K562 (cell line): ENCODE measurements around the gene ARHGAP42. TPM values are rescaled to one million over a fixed set of nuclear protein-coding genes. Genes with fewer than 3 reads are reported as not detected.

Experiments
- ATAC-seq: fragments of 200-7000 bp; cut with Tn5 transposase; 3 replicates; pipeline ENCODE4 v1.9.1; 2020; ENCODE audit warnings: moderate library complexity
- BruUV-seq: library from RNA; stranded (reverse); fragments of 400-500 nt; replicated peaks from 2 replicates; lab custom pipeline; 2021; lab: Mats Ljungman, UMichigan
- CTCF ChIA-PET: fragments of 300-600 bp; formaldehyde crosslinking; extraction: SDS; loops from one replicate; lab custom pipeline; 2021; ENCODE audit warnings: low intra/inter-chr PET ratio; lab: Yijun Ruan, JAX
- POLR2A ChIA-PET: fragments of 300-600, 350-650 bp; sonication (Branson Sonifier 250); formaldehyde crosslinking; extraction: SDS; loops from one replicate; lab custom pipeline; 2021; ENCODE audit warnings: antibody characterized with exemption, inconsistent platforms; lab: Yijun Ruan, JAX
- DNase-seq, 4 experiments: peaks; one replicate each; pipeline versions ENCODE4 v3.0.0 to v3.0.0-alpha.2; 2011 to 2018; ENCODE audit warnings: low spot score in 3 of 4, mixed read lengths in 3 of 4; ENCODE audit errors: extremely low read depth in 1 of 4
- FAIRE-seq: peaks from 2 replicates; lab custom pipeline; 2011; peaks lifted over from hg19 to GRCh38; lab: Jason Lieb, UNC
- H2AFZ ChIP-seq: 2 replicates; pipeline ENCODE4 v1.6.0; 2011; ENCODE audit warnings: low read depth, low read length, control low read depth, inconsistent platforms
- H3K27ac ChIP-seq: fragments of 200-600 bp; 3 replicates; pipeline ENCODE4 v1.8.0; 2011; ENCODE audit warnings: low read depth, mild to moderate bottlenecking, control low read depth, inconsistent platforms, low read length, moderate library complexity, mixed read lengths; ENCODE audit errors: extremely low read depth
- H3K27me3 ChIP-seq, 2 experiments: fragments of 300-600 bp in 1 of 2; 2 replicates in 1 of 2; 3 replicates in 1 of 2; pipeline versions ENCODE4 v1.6.0 to v1.8.0; 2011; ENCODE audit warnings: inconsistent platforms in 2 of 2, low read length in 2 of 2, mild to moderate bottlenecking in 1 of 2, mixed read lengths in 1 of 2, moderate library complexity in 1 of 2; ENCODE audit not compliant: control insufficient read depth in 2 of 2, insufficient read depth in 2 of 2
- H3K36me3 ChIP-seq: fragments of 300-600 bp; 3 replicates; pipeline ENCODE4 v1.8.0; 2011; ENCODE audit warnings: mild to moderate bottlenecking, low read length, inconsistent platforms; ENCODE audit not compliant: control insufficient read depth, insufficient read depth
- H3K4me1 ChIP-seq, 2 experiments: fragments of 200-600 bp in 1 of 2; replicated peaks in 1 of 2; 2 replicates in 1 of 2; 3 replicates in 1 of 2; pipeline versions ENCODE4 v1.5.1 to v1.8.0; 2011; ENCODE audit warnings: inconsistent platforms in 2 of 2, low read length in 2 of 2, mild to moderate bottlenecking in 1 of 2, mixed read lengths in 1 of 2, moderate library complexity in 1 of 2; ENCODE audit not compliant: control insufficient read depth in 2 of 2, insufficient read depth in 2 of 2
- H3K4me2 ChIP-seq: 2 replicates; pipeline ENCODE4 v1.6.1; 2011; ENCODE audit warnings: low read length, control low read depth, inconsistent platforms, mixed read lengths; ENCODE audit not compliant: insufficient read depth
- H3K4me3 ChIP-seq: fragments of 200-600 bp; sonication (generic), shearing (Covaris generic); 2 replicates; pipeline ENCODE4 v1.5.1; 2016; ENCODE audit warnings: control low read depth, inconsistent platforms
- H3K79me2 ChIP-seq: fragments of 200-600 bp; 3 replicates; pipeline ENCODE4 v1.8.0; 2011; ENCODE audit warnings: low read length, inconsistent platforms; ENCODE audit not compliant: control insufficient read depth, insufficient read depth
- H3K9ac ChIP-seq, 2 experiments: 2 replicates each; pipeline versions ENCODE4 v1.6.0 to v1.6.1; 2011; ENCODE audit warnings: low read depth in 2 of 2, low read length in 2 of 2, control low read depth in 1 of 2, inconsistent platforms in 1 of 2, mild to moderate bottlenecking in 1 of 2, mixed read lengths in 1 of 2; ENCODE audit not compliant: insufficient read depth in 1 of 2
- H3K9me1 ChIP-seq: one replicate; pipeline ENCODE4 v1.6.0; 2011; ENCODE audit warnings: inconsistent platforms, mild to moderate bottlenecking, low read length, moderate library complexity; ENCODE audit not compliant: control insufficient read depth, insufficient read depth
- H3K9me3 ChIP-seq: replicated peaks from 2 replicates; pipeline ENCODE4 v1.5.1; 2011; ENCODE audit warnings: low read depth, low read length, inconsistent platforms; ENCODE audit not compliant: control insufficient read depth, insufficient read depth
- H4K20me1 ChIP-seq: replicated peaks from 2 replicates; pipeline ENCODE4 v1.6.1; 2011; ENCODE audit warnings: low read length, inconsistent platforms, mixed read lengths; ENCODE audit not compliant: control insufficient read depth, insufficient read depth
- BRF1 ChIP-seq: IDR thresholded peaks from 3 replicates; pipeline ENCODE4 v1.6.1; 2011; ENCODE audit warnings: borderline replicate concordance, mild to moderate bottlenecking; ENCODE audit not compliant: insufficient read length; ENCODE audit errors: extremely low read depth
- CBFA2T3 ChIP-seq: fragments of 450-650 bp; IDR thresholded peaks from 2 replicates; pipeline ENCODE4 v1.6.1; 2017
- CCNT2 ChIP-seq: IDR thresholded peaks from 2 replicates; pipeline ENCODE4 v1.6.1; 2011; ENCODE audit warnings: borderline replicate concordance, low read depth, mild to moderate bottlenecking, moderate library complexity, mixed read lengths, low read length; ENCODE audit not compliant: insufficient read length; ENCODE audit errors: extremely low read depth
- DACH1 ChIP-seq: fragments of 450-650 bp; IDR thresholded peaks from 2 replicates; pipeline ENCODE4 v1.6.1; 2018; ENCODE audit not compliant: partially characterized antibody
- DIDO1 ChIP-seq: fragments of 450-650 bp; IDR thresholded peaks from 2 replicates; pipeline ENCODE4 v1.6.1; 2016; ENCODE audit warnings: low read depth, missing biosample characterization, missing genetic modification characterization
- HDAC3 ChIP-seq: fragments of 450-650 bp; IDR thresholded peaks from 2 replicates; pipeline ENCODE4 v1.6.1; 2018; ENCODE audit warnings: borderline replicate concordance, mild to moderate bottlenecking, moderate library complexity; ENCODE audit not compliant: partially characterized antibody
- HOXB6 ChIP-seq: fragments of 250-450 bp; sonication (Bioruptor Pico); IDR thresholded peaks from 2 replicates; pipeline ENCODE4 v1.5.1; 2022; ENCODE audit warnings: mild to moderate bottlenecking, borderline replicate concordance
- MAFG ChIP-seq: fragments of 450-650 bp; conservative IDR thresholded peaks from 2 replicates; pipeline ENCODE4 v1.6.1; 2016; ENCODE audit warnings: missing genetic modification characterization, missing compliant biosample characterization
- MIER1 ChIP-seq: fragments of 450-650 bp; IDR thresholded peaks from 2 replicates; pipeline ENCODE4 v1.6.1; 2016; ENCODE audit warnings: antibody characterized with exemption, mild to moderate bottlenecking, low read depth
- PHF21A ChIP-seq: fragments of 450-650 bp; IDR thresholded peaks from 2 replicates; pipeline ENCODE4 v1.6.1; 2017; ENCODE audit warnings: low read depth, borderline replicate concordance
- POLR3G ChIP-seq: IDR thresholded peaks from 2 replicates; pipeline ENCODE4 v1.6.1; 2011; ENCODE audit not compliant: insufficient read length, insufficient replicate concordance; ENCODE audit errors: extremely low read depth
- RAD21 ChIP-seq, 2 experiments: fragments of 250-450 bp in 1 of 2; fragments of 450-650 bp in 1 of 2; sonication (Bioruptor Pico) in 1 of 2; formaldehyde crosslinking in 1 of 2; IDR thresholded peaks in 1 of 2; conservative IDR thresholded peaks in 1 of 2; 2 replicates each; pipeline versions ENCODE4 v1.4.0 to v1.8.0; 2020 to 2022; ENCODE audit warnings: mild to moderate bottlenecking in 2 of 2, moderate library complexity in 1 of 2
- STAT5B ChIP-seq: fragments of 250-450 bp; sonication (Bioruptor Pico); IDR thresholded peaks from 2 replicates; pipeline ENCODE4 v1.8.0; 2021; ENCODE audit warnings: mild to moderate bottlenecking, inconsistent platforms
- TSC22D4 ChIP-seq: fragments of 450-650 bp; IDR thresholded peaks from 2 replicates; pipeline ENCODE4 v1.6.1; 2016; ENCODE audit warnings: missing genetic modification characterization, missing biosample characterization, control low read depth
- YBX1 ChIP-seq: fragments of 450-650 bp; IDR thresholded peaks from 2 replicates; pipeline ENCODE4 v1.7.1; 2016; ENCODE audit warnings: mild to moderate bottlenecking
- ZNF124 ChIP-seq: sonication (generic); formaldehyde crosslinking; IDR thresholded peaks from 2 replicates; pipeline ENCODE4 v1.8.1; 2022; ENCODE audit warnings: missing genetic modification reagents
- ZNF408 ChIP-seq: fragments of 250-450 bp; sonication (Bioruptor Pico); IDR thresholded peaks from 2 replicates; pipeline ENCODE4 v1.4.0; 2020; ENCODE audit warnings: low read depth, mild to moderate bottlenecking, moderate library complexity
- ZNF696 ChIP-seq: fragments of 250-450 bp; sonication (Bioruptor Pico); conservative IDR thresholded peaks from 2 replicates; pipeline ENCODE4 v1.4.0; 2020; ENCODE audit warnings: mild to moderate bottlenecking, moderate library complexity
- WGBS: fragments of 100-300 bp; shearing (Covaris generic); methylation state at CpG from one replicate; pipeline ENCODE4 v1.1.6; 2016; ENCODE audit warnings: low coverage, mixed read lengths; ENCODE audit not compliant: insufficient coverage; ENCODE audit errors: missing lambda C conversion rate; 5-methylcytosine and 5-hydroxymethylcytosine counted together
- in situ Hi-C: fragments of 300-500 bp; cut with MboI; formaldehyde crosslinking; loops from 4 replicates; pipeline ENCODE4 v1.15.0; 2018; ENCODE audit warnings: inconsistent platforms, mixed read lengths
- intact Hi-C: fragments of 100-400 bp; cut with micrococcal nuclease; formaldehyde crosslinking; loops from 2 replicates; pipeline ENCODE4 v1.14.2; 2022
- polyA plus RNA-seq, 8 experiments: library from polyadenylated mRNA; depleted of rRNA in 4 of 8; stranded (reverse) in 5 of 8; unstranded in 3 of 8; fragments of >200 nt; fragmentation: Nextera tagmentation in 2 of 8; fragmentation: Illumina TruSeq in 1 of 8; extraction: Ambion mirVana in 2 of 8; extraction: Trizol in 1 of 8; gene quantifications; 2 replicates each; pipeline versions ENCODE4 v1.2.1 to v1.2.3, GENCODE V29; 2011 to 2014; ENCODE audit warnings: inconsistent platforms in 1 of 8, missing spikeins in 1 of 8
- total RNA-seq, 7 experiments: library from RNA; depleted of rRNA in 6 of 7; stranded (reverse); fragments of >200 nt in 6 of 7; fragmentation: Illumina TruSeq in 2 of 7; extraction: Trizol in 2 of 7; gene quantifications; 2 replicates each; pipeline versions ENCODE4 v1.2.1 to v1.2.3, GENCODE V29; 2011 to 2021; ENCODE audit warnings: low replicate concordance in 1 of 7
- TF ChIP-seq, protein P1 (sequence below): conservative IDR thresholded peaks from 2 replicates; pipeline ENCODE4 v1.6.1; 2011; ENCODE audit warnings: low read depth, mild to moderate bottlenecking, low read length; ENCODE audit not compliant: control insufficient read depth
- TF ChIP-seq, protein P2 (sequence below), 3 experiments: fragments of 200-800 bp in 1 of 3; sonication (Bioruptor generic) in 1 of 3; sonication (generic) in 1 of 3; formaldehyde crosslinking in 1 of 3; IDR thresholded peaks; 2 replicates each; pipeline versions ENCODE4 v1.6.1 to v1.8.0; 2016 to 2022; ENCODE audit warnings: mild to moderate bottlenecking in 2 of 3, missing compliant biosample characterization in 2 of 3, missing genetic modification characterization in 2 of 3, missing genetic modification reagents in 1 of 3

Gene ARHGAP42
- total and polyA plus RNA-seq, 9 of the 15 experiments (the other 6 are each of a cell fraction or from before 2014, with no cell fraction given): 0.95 to 6.1 (median 2.4) TPM

DNA sequence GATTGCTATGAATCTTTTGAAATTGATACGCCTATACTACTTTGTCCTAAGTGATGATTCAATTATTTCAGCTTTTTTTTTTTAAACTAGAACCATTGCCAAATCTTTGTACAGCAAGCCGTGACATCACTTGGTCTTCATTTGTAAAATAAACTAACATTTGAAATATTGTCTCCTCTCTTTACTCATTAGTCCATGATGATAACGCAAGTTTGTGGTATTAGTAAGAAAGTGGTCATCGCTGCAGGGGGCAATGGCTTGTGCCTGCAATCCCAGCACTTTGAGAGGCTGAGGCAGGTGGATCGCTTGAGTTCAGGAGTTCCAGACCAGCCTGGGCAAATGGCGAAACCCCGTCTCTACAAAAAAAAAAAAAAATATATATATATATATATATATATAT lies 12.9 kb upstream of the ARHGAP42 start:
- TF ChIP-seq STAT5B (CRISPR knock-in tag) (no peak), DIDO1 (no peak), HDAC3 (no peak), DACH1 (no peak), CBFA2T3 (no peak), ZNF408 (CRISPR knock-in tag) (no peak), ZNF696 (CRISPR knock-in tag) (no peak), CCNT2 (no peak), PHF21A (no peak), MIER1 (no peak), POLR3G (no peak), HOXB6 (CRISPR knock-in tag) (no peak), TSC22D4 (tag) (no peak), YBX1 (no peak), BRF1 (no peak), ZNF124 (CRISPR knock-in tag) (no peak), MAFG (tag) (no peak), RAD21 (CRISPR knock-in tag; conservative IDR thresholded peaks at IDR 0.05 in 1 of 2, IDR thresholded peaks at IDR 0.05 in 1 of 2) (no peak)
- TF ChIP-seq, protein P1, sequence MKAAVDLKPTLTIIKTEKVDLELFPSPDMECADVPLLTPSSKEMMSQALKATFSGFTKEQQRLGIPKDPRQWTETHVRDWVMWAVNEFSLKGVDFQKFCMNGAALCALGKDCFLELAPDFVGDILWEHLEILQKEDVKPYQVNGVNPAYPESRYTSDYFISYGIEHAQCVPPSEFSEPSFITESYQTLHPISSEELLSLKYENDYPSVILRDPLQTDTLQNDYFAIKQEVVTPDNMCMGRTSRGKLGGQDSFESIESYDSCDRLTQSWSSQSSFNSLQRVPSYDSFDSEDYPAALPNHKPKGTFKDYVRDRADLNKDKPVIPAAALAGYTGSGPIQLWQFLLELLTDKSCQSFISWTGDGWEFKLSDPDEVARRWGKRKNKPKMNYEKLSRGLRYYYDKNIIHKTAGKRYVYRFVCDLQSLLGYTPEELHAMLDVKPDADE: no peak
- TF ChIP-seq, protein P2, sequence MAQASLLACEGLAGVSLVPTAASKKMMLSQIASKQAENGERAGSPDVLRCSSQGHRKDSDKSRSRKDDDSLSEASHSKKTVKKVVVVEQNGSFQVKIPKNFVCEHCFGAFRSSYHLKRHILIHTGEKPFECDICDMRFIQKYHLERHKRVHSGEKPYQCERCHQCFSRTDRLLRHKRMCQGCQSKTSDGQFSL (CRISPR knock-in tag; IDR thresholded peaks at IDR 0.05): no peak
- TF ChIP-seq, protein P2 (tag; IDR thresholded peaks at IDR 0.05): no peak
- in situ Hi-C loops: no loop called here
- CTCF ChIA-PET: no interaction called here
- no peaks in the 10 kb centered on the region for H3K9me1 ChIP-seq
- no peak overlapping the region for H3K9ac ChIP-seq
- H3K27ac ChIP-seq: no peak overlapping the region
- BruUV-seq: no TSS peak
- no peaks in the 10 kb centered on the region for H3K79me2 ChIP-seq
- ATAC-seq: no peak
- no peaks in the 10 kb centered on the region; a peak in 1 of 5 replicates for H3K4me1 ChIP-seq
- no peaks in the 10 kb centered on the region for H3K27me3 ChIP-seq
- DNase-seq: no peak
- WGBS: 59% methylated on average over 4 of the region's 7 CpGs
- H2AFZ ChIP-seq: no peak overlapping the region
- no peaks in the 10 kb centered on the region for H3K36me3 ChIP-seq
- H4K20me1 ChIP-seq: no peaks in the 10 kb centered on the region
- no peak overlapping the region for H3K4me2 ChIP-seq
- intact Hi-C loops: no loop called here
- POLR2A ChIA-PET: no interaction called here
- no peak overlapping the region for H3K4me3 ChIP-seq
- H3K9me3 ChIP-seq: no peaks in the 10 kb centered on the region
- no peak for FAIRE-seq
